ENCODE results near the gene GLCE. TPM values are rescaled to one million over a fixed set of nuclear protein-coding genes. Genes with fewer than 3 reads are reported as not detected.

The GLCE gene
- total RNA-seq, 1 donor = 14.8 TPM

GRCh38 chr15:69213786-69214185, 53.4 kb downstream of the GLCE start:
- Histone ChIP-seq H3K4me2 (ENCODE audit: insufficient read depth, low read length) (no peak overlapping the region), H3K4me3 (ENCODE audit: insufficient read depth, low read length) (no peak overlapping the region), H3K79me2 (ENCODE audit: insufficient read depth, low read length) (no peaks in the 10 kb centered on the region), H4K20me1 (ENCODE audit: insufficient read depth, low read length) (no peaks in the 10 kb centered on the region), H2AFZ (ENCODE audit: low read length) (no peak overlapping the region), H3K36me3 (ENCODE audit: insufficient read depth, low read length) (no peaks in the 10 kb centered on the region), H3K9me3 (ENCODE audit: low read depth, low read length) (no peaks in the 10 kb centered on the region), H3K4me1 (ENCODE audit: insufficient read depth, low read length) (no peaks in the 10 kb centered on the region), H3K27ac (ENCODE audit: low read depth, low read length) (no peak overlapping the region), H3K27me3 (ENCODE audit: insufficient read depth, low read length) (no peaks in the 10 kb centered on the region)
- TF ChIP-seq CTCF (IDR thresholded peaks at IDR 0.05; ENCODE audit: extremely low read depth, low read depth, low read length) = no peak
- no peak for DNase-seq (ENCODE audit: insufficient read length, low spot score, missing footprints)

GRCh38 chr15:69215314-69216035, 55.0 kb downstream of the GLCE start:
- Histone ChIP-seq H4K20me1 (ENCODE audit: insufficient read depth, low read length) (no peaks in the 10 kb centered on the region), H3K27me3 (ENCODE audit: insufficient read depth, low read length) (no peaks in the 10 kb centered on the region), H3K79me2 (ENCODE audit: insufficient read depth, low read length) (no peaks in the 10 kb centered on the region), H3K36me3 (ENCODE audit: insufficient read depth, low read length) (no peaks in the 10 kb centered on the region), H3K4me3 (ENCODE audit: insufficient read depth, low read length) (no peak overlapping the region), H2AFZ (ENCODE audit: low read length) (no peak overlapping the region), H3K4me2 (ENCODE audit: insufficient read depth, low read length) (no peak overlapping the region), H3K9me3 (ENCODE audit: low read depth, low read length) (no peaks in the 10 kb centered on the region), H3K4me1 (ENCODE audit: insufficient read depth, low read length) (no peaks in the 10 kb centered on the region), H3K27ac (ENCODE audit: low read depth, low read length) (no peak overlapping the region)
- no peak for TF ChIP-seq CTCF (IDR thresholded peaks at IDR 0.05; ENCODE audit: extremely low read depth, low read depth, low read length)
- DNase-seq (ENCODE audit: insufficient read length, low spot score, missing footprints) = no peak

GRCh38 chr15:69217381-69217780, 56.9 kb downstream of the GLCE start:
- Histone ChIP-seq H3K27me3 (ENCODE audit: insufficient read depth, low read length) (no peaks in the 10 kb centered on the region), H3K4me2 (ENCODE audit: insufficient read depth, low read length) (no peak overlapping the region), H3K4me1 (ENCODE audit: insufficient read depth, low read length) (no peaks in the 10 kb centered on the region), H2AFZ (ENCODE audit: low read length) (no peak overlapping the region), H3K9me3 (ENCODE audit: low read depth, low read length) (no peaks in the 10 kb centered on the region), H3K4me3 (ENCODE audit: insufficient read depth, low read length) (no peak overlapping the region), H3K79me2 (ENCODE audit: insufficient read depth, low read length) (no peaks in the 10 kb centered on the region), H3K36me3 (ENCODE audit: insufficient read depth, low read length) (no peaks in the 10 kb centered on the region), H3K27ac (ENCODE audit: low read depth, low read length) (no peak overlapping the region), H4K20me1 (ENCODE audit: insufficient read depth, low read length) (no peaks in the 10 kb centered on the region)
- no peak for TF ChIP-seq CTCF (IDR thresholded peaks at IDR 0.05; ENCODE audit: extremely low read depth, low read depth, low read length)
- no peak for DNase-seq (ENCODE audit: insufficient read length, low spot score, missing footprints)

GRCh38 chr15:69219690-69220089, 59.3 kb downstream of the GLCE start:
- Histone ChIP-seq H3K27me3 (ENCODE audit: insufficient read depth, low read length) (no peaks in the 10 kb centered on the region), H3K4me1 (ENCODE audit: insufficient read depth, low read length) (no peaks in the 10 kb centered on the region), H2AFZ (ENCODE audit: low read length) (no peak overlapping the region), H3K4me2 (ENCODE audit: insufficient read depth, low read length) (no peak overlapping the region), H3K9me3 (ENCODE audit: low read depth, low read length) (no peaks in the 10 kb centered on the region), H3K27ac (ENCODE audit: low read depth, low read length) (no peak overlapping the region), H3K36me3 (ENCODE audit: insufficient read depth, low read length) (no peaks in the 10 kb centered on the region), H4K20me1 (ENCODE audit: insufficient read depth, low read length) (no peaks in the 10 kb centered on the region), H3K4me3 (ENCODE audit: insufficient read depth, low read length) (no peak overlapping the region), H3K79me2 (ENCODE audit: insufficient read depth, low read length) (no peaks in the 10 kb centered on the region)
- TF ChIP-seq CTCF (IDR thresholded peaks at IDR 0.05; ENCODE audit: extremely low read depth, low read depth, low read length) = no peak
- no peak for DNase-seq (ENCODE audit: insufficient read length, low spot score, missing footprints)
